HG03064 (cell line): ENCODE results near the gene CATSPERD.
"Not testable (repeated sequence)": the region's sequence is repeated elsewhere in the genome, so short reads cannot be mapped to it uniquely, and the experiment has no call there.

ENCODE experiments used
- ATAC-seq: cut with Tn5 transposase; IDR thresholded peaks from one replicate; pipeline ENCODE4 v1.9.1; 2021; ENCODE audit warnings: low read depth; ENCODE audit not compliant: unreplicated experiment

Gene CATSPERD

GRCh38 chr19:5719274-5719960 lies 1.0 kb upstream of the CATSPERD start:
- peak; percentile 2 for ATAC-seq

- no peak for ATAC-seq
Measured at GRCh38 chr19:5727453-5728050, 7.1 kb downstream of the CATSPERD start.

- ATAC-seq, result not testable (repeated sequence)
Measured at GRCh38 chr19:5733172-5733571, 12.7 kb downstream of the CATSPERD start.

GRCh38 chr19:5738423-5738822 lies 18.0 kb downstream of the CATSPERD start:
- ATAC-seq, result no peak

- ATAC-seq, result no peak
Measured at GRCh38 chr19:5742051-5742450, 21.6 kb downstream of the CATSPERD start.

GRCh38 chr19:5743630-5744029 lies 23.2 kb downstream of the CATSPERD start:
- ATAC-seq, result no peak

- ATAC-seq, result not testable (repeated sequence)
Measured at GRCh38 chr19:5744999-5745398, 24.6 kb downstream of the CATSPERD start.

GRCh38 chr19:5748920-5749319 lies 28.5 kb downstream of the CATSPERD start:
- ATAC-seq, result not testable (repeated sequence)

- ATAC-seq, result no peak
Measured at GRCh38 chr19:5749505-5749904, 29.1 kb downstream of the CATSPERD start.

- ATAC-seq, result no peak
Measured at GRCh38 chr19:5751709-5752108, 31.3 kb downstream of the CATSPERD start.

- ATAC-seq, result no peak
Measured at GRCh38 chr19:5753743-5754142, 33.3 kb downstream of the CATSPERD start.

GRCh38 chr19:5762608-5763217 lies 42.3 kb downstream of the CATSPERD start:
- ATAC-seq, result no peak

- ATAC-seq, result no peak
Measured at GRCh38 chr19:5765220-5765619, 44.8 kb downstream of the CATSPERD start.

GRCh38 chr19:5767949-5768348 lies 47.5 kb downstream of the CATSPERD start:
- no peak for ATAC-seq

- ATAC-seq, result no peak
Measured at GRCh38 chr19:5772416-5772815, 52.0 kb downstream of the CATSPERD start.

- no peak for ATAC-seq
Measured at GRCh38 chr19:5773276-5773675, 52.8 kb downstream of the CATSPERD start.

- no peak for ATAC-seq
Measured at GRCh38 chr19:5774921-5775320, 54.5 kb downstream of the CATSPERD start.

GRCh38 chr19:5775668-5776309 lies 55.4 kb downstream of the CATSPERD start:
- no peak for ATAC-seq

GRCh38 chr19:5778402-5778801 lies 58.0 kb downstream of the CATSPERD start:
- ATAC-seq, result no peak

GRCh38 chr19:5780916-5781315 lies 60.5 kb downstream of the CATSPERD start:
- ATAC-seq, result not testable (repeated sequence)

GRCh38 chr19:5782322-5782721 lies 61.9 kb downstream of the CATSPERD start:
- no peak for ATAC-seq
